Right lobe of liver (tissue), 6 donors: ENCODE data around the gene RHPN2. TPM values are rescaled to one million over a fixed set of nuclear protein-coding genes. Genes with fewer than 3 reads are reported as not detected.
A peak's percentile ranks its signal among the peaks of the same experiment; 100 is the strongest.
"Not testable (repeated sequence)": the region's sequence is repeated elsewhere in the genome, so short reads cannot be mapped to it uniquely, and the experiment has no call there.

Experiments
- ATAC-seq, 4 donors: fragments of 200-7000 bp; cut with Tn5 transposase; one replicate each; pipeline ENCODE4 v1.9.1; 2020; ENCODE audit warnings: mild to moderate bottlenecking in 4 of 4, moderate library complexity in 4 of 4
- DNase-seq, 3 donors: peaks; one replicate each; pipeline ENCODE4 v3.0.0-alpha.2; 2020
- H3K27ac ChIP-seq, 3 donors: fragments of 200-600 bp; one replicate each; pipeline ENCODE4 v1.8.0; 2022
- H3K27me3 ChIP-seq, 2 donors: fragments of 200-600 bp; one replicate each; pipeline ENCODE4 v1.8.0; 2022
- H3K36me3 ChIP-seq, 4 donors: fragments of 200-600 bp; sonication (generic) in 1 of 4; one replicate each; pipeline versions ENCODE4 v1.5.1 to v1.8.0; 2017 to 2022; ENCODE audit warnings: control low read depth in 1 of 4
- H3K4me1 ChIP-seq, 4 donors: fragments of 200-600 bp; sonication (generic) in 1 of 4; one replicate each; pipeline versions ENCODE4 v1.5.1 to v1.8.0; 2017 to 2022; ENCODE audit warnings: control low read depth in 1 of 4
- H3K4me3 ChIP-seq, 3 donors: fragments of 200-600 bp; one replicate each; pipeline ENCODE4 v1.8.0; 2022
- H3K9me3 ChIP-seq, 4 donors: fragments of 200-600 bp; sonication (generic) in 1 of 4; one replicate each; pipeline versions ENCODE4 v1.5.1 to v1.8.0; 2017 to 2022; ENCODE audit warnings: control low read depth in 1 of 4
- POLR2A ChIP-seq: fragments of 450-650 bp; IDR thresholded peaks from one replicate; pipeline ENCODE4 v1.6.1; 2017; ENCODE audit warnings: antibody characterized with exemption, mild to moderate bottlenecking
- WGBS: methylation state at CpG from one replicate; pipeline ENCODE4 v1.1.6; 2018; ENCODE audit warnings: low coverage, low lambda C conversion rate; ENCODE audit not compliant: insufficient coverage; ENCODE audit errors: missing lambda C conversion rate; 5-methylcytosine and 5-hydroxymethylcytosine counted together
- intact Hi-C, 2 donors: fragments of 100-400 bp; cut with DNase I; formaldehyde crosslinking; loops; one replicate each; pipeline versions ENCODE4 v1.11.2 to v1.14.1; 2022
- total RNA-seq, 6 experiments: library from RNA; depleted of rRNA in 2 of 6; stranded (reverse); fragments of >200 nt in 2 of 6; fragmentation: NEBNext Ultra II Directional in 3 of 6; extraction: Animal tissue kit (Norgen Biotek cat#: 25700) in 3 of 6; gene quantifications; one replicate each; pipeline versions ENCODE4 v1.1.0 to v1.2.4, GENCODE V29; 2016 to 2023
- TF ChIP-seq, protein P1 (sequence below), 4 donors: fragments of 200-600 bp in 3 of 4; fragments of 450-650 bp in 1 of 4; IDR thresholded peaks; one replicate each; pipeline versions ENCODE4 v1.5.1 to v1.8.0; 2016 to 2022; ENCODE audit warnings: antibody characterized with exemption in 4 of 4, mild to moderate bottlenecking in 2 of 4
- donor health status: DM: no; HTN: yes; CAD: no.
- donor health status: DM: no; HTN: no; CAD: no.
- donor health status: DM: no; HTN: no; CAD: no.
- donor health status: DM: no; HTN: yes; CAD: no.
- donor health status: DM: no; HTN: yes; CAD: no.

RHPN2 gene
- total RNA-seq, 6 experiments from 2014 or later: 8.7 to 18.1 (median 16.4) TPM

- Histone ChIP-seq H3K27me3 (no peaks in the 10 kb centered on the region), H3K4me1 (peaks cover 0 to 15% (median 4%) of the 10 kb centered on the region in 4 donors), H3K36me3 (no peaks in the 10 kb centered on the region), H3K27ac (peak overlapping the region; percentile 8 to 42 (median 38)), H3K4me3 (no peak overlapping the region), H3K9me3 (no peaks in the 10 kb centered on the region)
- ATAC-seq (peak; percentile 52 to 74 (median 56)), DNase-seq (no peak)
- TF ChIP-seq, protein P1, sequence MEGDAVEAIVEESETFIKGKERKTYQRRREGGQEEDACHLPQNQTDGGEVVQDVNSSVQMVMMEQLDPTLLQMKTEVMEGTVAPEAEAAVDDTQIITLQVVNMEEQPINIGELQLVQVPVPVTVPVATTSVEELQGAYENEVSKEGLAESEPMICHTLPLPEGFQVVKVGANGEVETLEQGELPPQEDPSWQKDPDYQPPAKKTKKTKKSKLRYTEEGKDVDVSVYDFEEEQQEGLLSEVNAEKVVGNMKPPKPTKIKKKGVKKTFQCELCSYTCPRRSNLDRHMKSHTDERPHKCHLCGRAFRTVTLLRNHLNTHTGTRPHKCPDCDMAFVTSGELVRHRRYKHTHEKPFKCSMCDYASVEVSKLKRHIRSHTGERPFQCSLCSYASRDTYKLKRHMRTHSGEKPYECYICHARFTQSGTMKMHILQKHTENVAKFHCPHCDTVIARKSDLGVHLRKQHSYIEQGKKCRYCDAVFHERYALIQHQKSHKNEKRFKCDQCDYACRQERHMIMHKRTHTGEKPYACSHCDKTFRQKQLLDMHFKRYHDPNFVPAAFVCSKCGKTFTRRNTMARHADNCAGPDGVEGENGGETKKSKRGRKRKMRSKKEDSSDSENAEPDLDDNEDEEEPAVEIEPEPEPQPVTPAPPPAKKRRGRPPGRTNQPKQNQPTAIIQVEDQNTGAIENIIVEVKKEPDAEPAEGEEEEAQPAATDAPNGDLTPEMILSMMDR (IDR thresholded peaks at IDR 0.05): no peak
- no peak for TF ChIP-seq POLR2A
- WGBS: 77% methylated on average over 8 of the region's 8 CpGs
- intact Hi-C loops: no loop called here
Measured at GRCh38 chr19:33032218-33032781, 32.4 kb downstream of the RHPN2 start.

DNA sequence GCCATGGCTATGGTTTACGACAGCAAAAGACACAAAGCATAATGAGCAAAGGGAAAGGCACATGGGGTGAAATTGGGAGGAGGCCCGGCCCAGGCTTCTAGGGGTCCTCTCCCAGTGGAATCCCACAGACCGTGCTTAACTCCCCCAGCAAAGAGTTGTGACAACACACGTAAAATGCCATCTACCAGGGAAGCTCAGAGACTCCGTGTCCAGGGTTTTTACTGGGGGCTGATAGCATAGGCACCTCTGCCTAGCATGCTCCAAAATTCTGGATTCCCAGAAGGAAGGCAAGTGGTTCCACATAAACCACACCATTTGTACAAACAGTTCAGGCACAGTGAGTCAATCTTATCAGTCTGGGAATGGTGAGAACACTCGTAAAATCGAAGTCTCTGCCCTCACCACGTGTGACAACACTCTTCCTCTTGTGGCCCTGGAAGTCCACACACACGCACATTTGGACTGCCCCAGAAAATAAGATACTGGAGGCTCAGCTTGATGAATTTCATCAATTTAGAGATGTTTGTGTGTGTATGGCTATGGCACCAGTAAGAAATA, 34.9 kb downstream of the RHPN2 start:
- Histone ChIP-seq H3K36me3 (no peaks in the 10 kb centered on the region), H3K27ac (no peak overlapping the region), H3K27me3 (no peaks in the 10 kb centered on the region), H3K4me1 (peaks cover 0 to 26% (median 13%) of the 10 kb centered on the region in 4 donors), H3K9me3 (no peaks in the 10 kb centered on the region), H3K4me3 (no peak overlapping the region)
- intact Hi-C loops: no loop called here
- ATAC-seq (peak in 2 of 4 donors; percentile 4 to 33), DNase-seq (no peak)
- TF ChIP-seq POLR2A: no peak
- TF ChIP-seq, protein P1 (IDR thresholded peaks at IDR 0.05): no peak
- WGBS: 88% methylated on average over 3 of the region's 9 CpGs

DNA sequence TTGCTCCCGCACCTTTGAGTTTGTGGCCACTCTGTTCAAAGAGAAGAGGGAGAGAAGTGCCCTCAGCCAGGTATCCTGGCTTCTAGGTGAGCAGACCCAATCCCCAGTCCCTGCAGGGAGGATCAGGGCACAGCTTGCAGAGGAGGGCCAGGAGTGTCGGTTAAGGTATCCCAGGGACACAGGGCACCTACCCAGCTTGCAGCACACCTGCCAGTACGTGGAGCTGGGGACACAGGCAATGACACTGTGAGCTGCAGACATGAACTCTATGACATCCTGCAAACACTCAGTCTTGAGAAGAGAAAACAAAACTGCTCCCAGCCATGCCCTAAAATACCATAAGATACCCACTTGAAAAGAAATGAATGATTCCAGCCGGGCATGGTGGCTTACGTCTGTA, 38.1 kb downstream of the RHPN2 start:
- Histone ChIP-seq H3K27ac (peak overlapping the region in 1 of 3 donors; percentile 63), H3K4me1 (peaks cover 0 to 20% (median 6%) of the 10 kb centered on the region in 4 donors)
- intact Hi-C loops, H3K4me3 ChIP-seq, DNase-seq, H3K27me3 ChIP-seq, H3K9me3 ChIP-seq, H3K36me3 ChIP-seq: not testable (repeated sequence)
- peak; percentile 13 to 75 (median 45) for ATAC-seq
- WGBS: 60% methylated on average over 1 of the region's 5 CpGs

DNA sequence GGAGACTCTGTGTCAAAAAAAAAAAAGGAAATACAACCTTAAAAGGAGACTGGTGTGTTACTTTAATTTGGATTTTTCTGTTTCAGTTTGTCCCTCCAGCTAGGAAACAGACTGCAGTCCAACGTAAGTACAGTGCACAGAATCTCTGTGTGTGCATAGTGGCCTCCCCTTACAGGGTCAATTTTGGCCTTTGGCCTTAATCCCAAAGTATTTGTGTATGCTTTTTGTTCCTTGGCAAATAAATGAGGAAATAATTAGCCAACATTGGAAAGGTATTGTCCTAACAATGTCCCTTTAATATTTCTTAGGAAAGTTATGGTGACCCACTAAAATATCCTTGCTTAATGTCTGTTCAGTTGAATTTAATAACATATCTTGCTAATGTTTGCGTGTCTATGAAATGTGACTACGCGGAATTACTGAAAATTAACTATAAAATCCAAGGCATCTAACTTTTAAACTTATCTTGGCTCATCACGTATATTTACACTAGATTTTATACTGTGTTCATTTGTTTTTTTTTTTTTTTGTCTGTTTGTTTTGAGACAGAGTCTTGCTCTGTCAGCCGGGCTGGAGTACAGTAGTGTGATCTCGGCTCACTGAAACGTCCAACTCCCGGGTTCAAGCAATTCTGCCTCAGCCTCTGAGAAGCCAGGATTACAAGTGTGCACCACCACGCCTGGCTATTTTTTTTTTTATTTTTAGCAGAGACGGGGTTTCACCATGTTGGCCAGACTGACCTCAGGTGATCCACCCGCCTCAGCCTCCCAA, 39.0 kb downstream of the RHPN2 start:
- H3K27me3 ChIP-seq, H3K36me3 ChIP-seq, H3K9me3 ChIP-seq, intact Hi-C loops, DNase-seq, H3K4me3 ChIP-seq: not testable (repeated sequence)
- whole genome bisulfite sequencing: 31% methylated on average over 12 of the region's 12 CpGs
- peak overlapping the region in 2 of 3 donors; percentile 62 to 63 for H3K27ac ChIP-seq
- H3K4me1 ChIP-seq: peaks cover 0 to 20% (median 6%) of the 10 kb centered on the region in 4 donors
- ATAC-seq: peak; percentile 68 to 76 (median 72)

- ATAC-seq (no peak), DNase-seq (no peak)
- Histone ChIP-seq H3K27me3 (no peaks in the 10 kb centered on the region), H3K36me3 (no peaks in the 10 kb centered on the region), H3K9me3 (no peaks in the 10 kb centered on the region), H3K4me3 (no peak overlapping the region), H3K4me1 (peaks cover 0 to 20% (median 6%) of the 10 kb centered on the region in 4 donors), H3K27ac (no peak overlapping the region)
- TF ChIP-seq, protein P1 (IDR thresholded peaks at IDR 0.05): no peak
- no peak for TF ChIP-seq POLR2A
- intact Hi-C loops: no loop called here
- 76% methylated on average over 5 of the region's 8 CpGs for WGBS
Measured at GRCh38 chr19:33024398-33024797, 40.3 kb downstream of the RHPN2 start.
